Nephron (organoid): ENCODE results near the gene PLP2.
A peak's percentile ranks its signal among the peaks of the same experiment; 100 is the strongest.

Source experiments
- H3K27ac Mint-ChIP-seq, 3 experiments: 2 replicates each; pipeline ENCODE4 v1.8.0; 2020; ENCODE audit warnings: mixed read lengths in 3 of 3, mild to moderate bottlenecking in 2 of 3, moderate library complexity in 1 of 3
- H3K27me3 Mint-ChIP-seq: 2 replicates; pipeline ENCODE4 v1.8.0; 2021; ENCODE audit warnings: low read depth, mild to moderate bottlenecking, moderate library complexity, mixed read lengths
- H3K36me3 Mint-ChIP-seq: 2 replicates; pipeline ENCODE4 v1.8.0; 2020; ENCODE audit warnings: low read depth, mixed read lengths
- H3K4me1 Mint-ChIP-seq: 2 replicates; pipeline ENCODE4 v1.8.0; 2020; ENCODE audit warnings: mixed read lengths
- H3K4me3 Mint-ChIP-seq, 3 experiments: 2 replicates each; pipeline ENCODE4 v1.8.0; 2020; ENCODE audit warnings: mild to moderate bottlenecking in 3 of 3, mixed read lengths in 3 of 3, moderate library complexity in 2 of 3
- H3K9me3 Mint-ChIP-seq: 2 replicates; pipeline ENCODE4 v1.8.0; 2020; ENCODE audit warnings: mixed read lengths
- CTCF ChIP-seq, 3 experiments: fragments of 200-600 bp; sonication (generic); IDR thresholded peaks; one replicate each; pipeline ENCODE4 v1.5.0; 2021; ENCODE audit warnings: antibody characterized with exemption in 3 of 3; ENCODE audit not compliant: unreplicated experiment in 3 of 3

Gene PLP2

DNA sequence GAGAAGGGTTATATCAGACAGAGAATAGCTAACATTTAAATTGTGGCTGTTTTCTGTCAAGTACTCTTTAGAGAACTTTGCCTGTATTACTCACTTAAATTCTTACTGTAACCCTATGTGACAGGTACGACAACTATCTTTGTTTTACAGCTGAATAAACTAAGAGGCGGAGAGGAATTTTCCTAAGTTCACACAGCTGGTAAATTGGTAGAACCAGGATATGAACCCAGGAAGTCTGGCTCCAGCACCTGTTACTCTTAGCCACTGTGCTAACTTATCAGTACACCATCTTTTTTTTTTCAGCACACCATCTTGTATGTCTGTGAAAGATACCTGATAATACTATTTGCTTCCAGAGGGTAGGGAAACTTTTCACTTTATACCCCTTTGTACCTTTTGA is 30.3 kb downstream of the PLP2 start:
- H3K4me3 Mint-ChIP-seq, result peak overlapping the region in 1 of 3 experiments; percentile 31
- H3K27ac Mint-ChIP-seq, result no peak overlapping the region
- H3K36me3 Mint-ChIP-seq, result no peaks in the 10 kb centered on the region
- no peaks in the 10 kb centered on the region for H3K4me1 Mint-ChIP-seq
- H3K9me3 Mint-ChIP-seq, result peaks cover 20% of the 10 kb centered on the region
- H3K27me3 Mint-ChIP-seq, result peaks cover 22% of the 10 kb centered on the region
- TF ChIP-seq CTCF (IDR thresholded peaks at IDR 0.05; ENCODE audit: unreplicated experiment in 3 of 3), result no peak

DNA sequence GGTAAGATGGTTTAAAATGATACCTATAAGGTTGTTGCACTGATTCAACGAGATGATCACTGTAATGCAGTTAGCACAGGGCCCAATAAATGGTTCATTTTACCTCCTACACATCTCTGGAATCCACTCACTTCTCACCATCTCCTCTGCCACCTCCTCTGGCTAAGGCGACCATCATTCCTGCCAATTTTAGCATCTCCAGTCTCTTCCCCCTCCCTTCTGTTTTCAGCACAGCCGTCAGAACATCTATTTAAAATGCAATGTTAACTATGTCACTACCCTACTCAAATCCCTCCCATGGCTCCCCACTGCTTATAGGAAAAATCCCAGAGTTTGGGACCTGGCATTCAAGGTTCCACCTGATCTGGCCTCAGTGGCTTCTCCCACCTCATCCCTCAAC is 31.8 kb downstream of the PLP2 start:
- no peaks in the 10 kb centered on the region for H3K4me1 Mint-ChIP-seq
- no peak overlapping the region for H3K27ac Mint-ChIP-seq
- peaks cover 14% of the 10 kb centered on the region for H3K27me3 Mint-ChIP-seq
- no peak overlapping the region for H3K4me3 Mint-ChIP-seq
- no peak for TF ChIP-seq CTCF (IDR thresholded peaks at IDR 0.05; ENCODE audit: unreplicated experiment in 3 of 3)
- no peaks in the 10 kb centered on the region for H3K36me3 Mint-ChIP-seq
- H3K9me3 Mint-ChIP-seq, result peaks cover 13% of the 10 kb centered on the region

- no peaks in the 10 kb centered on the region for H3K36me3 Mint-ChIP-seq
- no peak for TF ChIP-seq CTCF (IDR thresholded peaks at IDR 0.05; ENCODE audit: unreplicated experiment in 3 of 3)
- no peak overlapping the region for H3K27ac Mint-ChIP-seq
- H3K27me3 Mint-ChIP-seq, result peaks cover 9% of the 10 kb centered on the region
- peaks cover 13% of the 10 kb centered on the region for H3K9me3 Mint-ChIP-seq
- no peaks in the 10 kb centered on the region for H3K4me1 Mint-ChIP-seq
- no peak overlapping the region for H3K4me3 Mint-ChIP-seq
Measured at GRCh38 chrX:49204017-49204416, 32.3 kb downstream of the PLP2 start.

DNA sequence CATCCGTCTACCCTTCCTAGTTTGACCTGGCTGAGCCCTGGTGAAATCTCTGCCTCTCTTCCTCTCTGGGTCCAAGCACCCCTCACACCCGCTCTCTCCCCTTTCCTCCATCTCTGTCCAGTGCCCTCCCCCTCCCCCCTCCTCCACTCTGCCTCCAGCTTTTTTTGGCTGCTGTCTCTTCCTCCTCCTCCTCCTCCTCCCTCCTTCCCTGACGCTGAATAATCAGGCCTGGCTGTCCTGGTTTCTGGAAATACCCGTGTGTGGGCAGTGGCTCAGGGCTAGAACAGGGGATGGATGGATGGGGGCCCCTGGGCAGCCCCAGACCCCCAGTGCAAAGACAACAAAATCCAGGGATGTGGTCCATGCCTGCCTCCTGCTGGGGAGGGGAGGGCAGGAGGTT is 33.0 kb downstream of the PLP2 start:
- no peak overlapping the region for H3K27ac Mint-ChIP-seq

GRCh38 chrX:49205443-49205842 is 33.7 kb downstream of the PLP2 start:
- no peak overlapping the region for H3K4me3 Mint-ChIP-seq
- H3K4me1 Mint-ChIP-seq, result no peaks in the 10 kb centered on the region
- peaks cover 12% of the 10 kb centered on the region for H3K9me3 Mint-ChIP-seq

More for the DNA sequence above, 33.0 kb downstream of the PLP2 start:
- no peak for TF ChIP-seq CTCF (IDR thresholded peaks at IDR 0.05; ENCODE audit: unreplicated experiment in 3 of 3)
- Mint-ChIP-seq H3K27me3 (peaks cover 4% of the 10 kb centered on the region), H3K4me1 (no peaks in the 10 kb centered on the region), H3K4me3 (no peak overlapping the region), H3K9me3 (peaks cover 13% of the 10 kb centered on the region), H3K36me3 (no peaks in the 10 kb centered on the region)

More at GRCh38 chrX:49205443-49205842, 33.7 kb downstream of the PLP2 start:
- no peak overlapping the region for H3K27ac Mint-ChIP-seq
- H3K36me3 Mint-ChIP-seq, result no peaks in the 10 kb centered on the region
- TF ChIP-seq CTCF (IDR thresholded peaks at IDR 0.05; ENCODE audit: unreplicated experiment in 3 of 3), result no peak
- H3K27me3 Mint-ChIP-seq, result peaks cover 4% of the 10 kb centered on the region
